NB4 (cell line): ENCODE results near the gene CKAP5.

Source experiments
- MYC ChIP-seq: IDR thresholded peaks from 2 replicates; pipeline ENCODE4 v1.6.1; 2011; ENCODE audit warnings: low read depth, low read length
- POLR2A ChIP-seq: IDR thresholded peaks from 2 replicates; pipeline ENCODE4 v1.6.1; 2011; ENCODE audit warnings: mild to moderate bottlenecking; ENCODE audit not compliant: insufficient read length; ENCODE audit errors: extremely low read depth
- TF ChIP-seq, protein P1 (sequence below): IDR thresholded peaks from one replicate; pipeline ENCODE4 v1.5.1; 2012; ENCODE audit warnings: low read depth, low read length
- TF ChIP-seq, protein P2 (sequence below): IDR thresholded peaks from 2 replicates; pipeline ENCODE4 v1.6.1; 2011; ENCODE audit warnings: low read depth, low read length

DNA sequence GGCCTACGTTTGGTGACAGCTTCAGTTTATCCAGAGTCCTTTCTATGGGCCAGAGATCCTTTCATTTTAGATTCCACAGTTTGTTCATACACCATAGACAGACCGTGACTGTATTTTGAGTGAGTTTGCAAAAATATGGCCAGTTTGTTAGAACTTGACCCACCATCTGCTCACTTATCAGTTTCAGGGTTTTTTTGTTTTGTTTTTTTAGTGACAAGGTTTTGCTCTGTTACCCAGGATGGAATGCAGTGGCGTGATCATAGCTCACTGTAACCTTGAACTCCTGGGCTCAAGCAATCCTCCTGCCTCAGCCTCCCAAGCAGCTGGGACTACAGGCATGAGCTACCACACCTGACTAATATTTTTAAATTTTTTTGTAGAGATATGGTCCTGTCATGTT lies 9.1 kb upstream of the CKAP5 start:
- TF ChIP-seq, protein P1, sequence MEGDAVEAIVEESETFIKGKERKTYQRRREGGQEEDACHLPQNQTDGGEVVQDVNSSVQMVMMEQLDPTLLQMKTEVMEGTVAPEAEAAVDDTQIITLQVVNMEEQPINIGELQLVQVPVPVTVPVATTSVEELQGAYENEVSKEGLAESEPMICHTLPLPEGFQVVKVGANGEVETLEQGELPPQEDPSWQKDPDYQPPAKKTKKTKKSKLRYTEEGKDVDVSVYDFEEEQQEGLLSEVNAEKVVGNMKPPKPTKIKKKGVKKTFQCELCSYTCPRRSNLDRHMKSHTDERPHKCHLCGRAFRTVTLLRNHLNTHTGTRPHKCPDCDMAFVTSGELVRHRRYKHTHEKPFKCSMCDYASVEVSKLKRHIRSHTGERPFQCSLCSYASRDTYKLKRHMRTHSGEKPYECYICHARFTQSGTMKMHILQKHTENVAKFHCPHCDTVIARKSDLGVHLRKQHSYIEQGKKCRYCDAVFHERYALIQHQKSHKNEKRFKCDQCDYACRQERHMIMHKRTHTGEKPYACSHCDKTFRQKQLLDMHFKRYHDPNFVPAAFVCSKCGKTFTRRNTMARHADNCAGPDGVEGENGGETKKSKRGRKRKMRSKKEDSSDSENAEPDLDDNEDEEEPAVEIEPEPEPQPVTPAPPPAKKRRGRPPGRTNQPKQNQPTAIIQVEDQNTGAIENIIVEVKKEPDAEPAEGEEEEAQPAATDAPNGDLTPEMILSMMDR, result no peak
- no peak for TF ChIP-seq POLR2A
- no peak for TF ChIP-seq MYC
- TF ChIP-seq, protein P2, sequence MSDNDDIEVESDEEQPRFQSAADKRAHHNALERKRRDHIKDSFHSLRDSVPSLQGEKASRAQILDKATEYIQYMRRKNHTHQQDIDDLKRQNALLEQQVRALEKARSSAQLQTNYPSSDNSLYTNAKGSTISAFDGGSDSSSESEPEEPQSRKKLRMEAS, result no peak
